Measurements from ENCODE around the gene ALPK3.

Gene ALPK3

GRCh38 chr15:84898761-84899160 lies 81.6 kb downstream of the ALPK3 start:
- DNase-seq, result no peak

- no peak for DNase-seq
Observed at GRCh38 chr15:84899750-84900149, 82.6 kb downstream of the ALPK3 start.

GRCh38 chr15:84901540-84901939 lies 84.4 kb downstream of the ALPK3 start:
- DNase-seq, result no peak

DNA sequence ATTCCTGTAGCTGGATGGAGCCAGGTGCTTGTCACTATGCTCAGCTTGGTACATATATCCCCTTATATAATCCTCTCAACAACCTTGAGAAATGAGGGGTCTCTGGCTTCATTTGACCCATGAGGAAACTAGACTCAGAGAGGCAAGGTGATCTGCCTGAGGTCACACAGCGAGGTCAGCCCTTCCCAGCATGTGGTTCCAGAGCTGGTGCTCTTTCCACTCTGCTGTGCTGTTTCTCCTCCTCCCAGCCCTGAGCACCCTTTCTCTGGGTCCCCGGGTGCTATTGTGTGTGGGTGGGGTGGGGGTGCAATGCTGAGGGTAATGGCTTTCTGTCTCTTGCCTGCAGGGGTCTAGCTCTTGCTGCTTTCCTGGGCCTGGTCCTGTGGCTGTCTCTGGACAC lies 86.6 kb downstream of the ALPK3 start:
- no peak for DNase-seq

DNA sequence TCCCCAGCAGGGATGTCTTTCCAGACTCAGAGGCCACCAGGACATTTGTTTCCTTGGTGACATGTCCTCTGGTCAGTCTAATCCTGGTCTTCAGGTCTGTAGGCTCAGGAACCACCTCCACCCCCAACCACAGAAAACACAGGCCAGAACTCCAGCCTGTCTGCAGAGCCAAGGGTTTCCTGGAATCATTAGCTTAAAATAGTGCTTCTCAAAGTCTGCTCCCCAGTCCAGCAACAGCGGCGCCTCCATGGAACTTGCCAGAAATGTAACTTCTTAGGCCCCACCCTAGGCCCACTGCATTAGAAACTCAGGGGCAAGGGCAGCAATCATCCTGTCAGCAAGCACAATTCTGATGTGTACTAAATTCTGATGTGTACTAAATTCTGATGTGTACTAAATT lies 87.3 kb downstream of the ALPK3 start:
- no peak for DNase-seq

DNA sequence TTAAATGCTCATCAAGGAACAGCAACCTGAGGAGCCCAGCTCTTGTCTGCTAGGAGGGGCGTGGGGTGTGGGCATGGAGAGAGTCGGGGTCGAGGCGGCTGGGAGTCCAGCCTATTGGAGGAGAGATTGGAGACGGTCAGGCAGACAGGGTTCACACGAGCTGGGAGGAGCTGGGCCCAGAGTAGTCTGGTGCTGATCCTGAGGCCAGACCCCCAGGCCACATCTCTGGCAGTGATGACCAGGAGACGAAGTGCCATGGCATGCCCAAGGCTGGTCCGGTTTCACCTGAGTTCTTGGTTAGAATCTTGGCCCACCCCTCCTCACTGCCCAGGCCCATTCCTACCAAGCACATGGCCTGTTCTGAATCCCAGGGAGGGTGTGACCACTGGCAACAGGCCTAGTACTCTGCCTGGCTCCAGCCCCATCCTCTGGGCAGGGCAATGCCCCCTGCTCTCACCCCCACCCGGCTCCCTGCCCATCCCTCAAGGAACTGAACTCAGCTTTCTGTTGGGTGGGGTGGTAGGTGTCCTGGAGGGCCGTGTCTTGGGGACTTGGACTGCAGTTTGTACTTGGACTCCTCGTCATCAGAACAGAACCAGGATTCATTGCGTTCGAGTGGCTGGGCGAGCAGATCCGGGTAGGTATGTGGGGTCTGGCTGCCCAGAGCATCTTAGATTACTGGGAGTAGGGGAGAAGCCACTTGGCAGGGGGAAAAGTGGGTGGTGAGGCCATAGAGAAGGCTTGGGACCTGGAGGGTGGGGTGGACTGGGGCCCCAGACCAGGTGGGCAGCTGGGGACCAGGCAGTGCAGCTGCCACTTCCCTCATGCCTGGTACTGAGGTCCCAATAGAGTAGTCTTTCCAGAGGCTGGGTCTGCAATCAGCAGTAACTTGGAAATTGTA lies 88.1 kb downstream of the ALPK3 start:
- no peak for DNase-seq

DNA sequence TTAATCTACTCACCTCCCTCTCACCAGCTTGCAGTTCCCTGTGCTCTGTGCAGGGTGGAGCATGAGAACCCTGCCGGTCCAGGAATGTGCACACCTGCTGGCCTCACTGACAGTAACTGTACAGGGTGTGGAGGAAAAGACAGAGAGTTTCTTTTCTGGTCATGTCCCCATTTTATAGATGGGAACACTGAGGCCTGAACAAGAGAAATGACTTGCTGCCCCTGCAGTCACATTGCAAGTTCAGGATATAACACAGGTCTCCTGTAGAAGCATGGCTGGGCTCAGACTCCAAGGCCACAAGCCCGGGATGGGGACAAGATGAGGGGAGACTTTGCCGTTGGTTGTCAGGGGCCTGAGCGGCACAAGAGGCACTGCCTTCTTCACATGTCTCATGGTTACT lies 90.6 kb downstream of the ALPK3 start:
- no peak for DNase-seq

GRCh38 chr15:84908564-84908963 lies 91.4 kb downstream of the ALPK3 start:
- no peak for DNase-seq

GRCh38 chr15:84909029-84909428 lies 91.9 kb downstream of the ALPK3 start:
- no peak for DNase-seq

DNA sequence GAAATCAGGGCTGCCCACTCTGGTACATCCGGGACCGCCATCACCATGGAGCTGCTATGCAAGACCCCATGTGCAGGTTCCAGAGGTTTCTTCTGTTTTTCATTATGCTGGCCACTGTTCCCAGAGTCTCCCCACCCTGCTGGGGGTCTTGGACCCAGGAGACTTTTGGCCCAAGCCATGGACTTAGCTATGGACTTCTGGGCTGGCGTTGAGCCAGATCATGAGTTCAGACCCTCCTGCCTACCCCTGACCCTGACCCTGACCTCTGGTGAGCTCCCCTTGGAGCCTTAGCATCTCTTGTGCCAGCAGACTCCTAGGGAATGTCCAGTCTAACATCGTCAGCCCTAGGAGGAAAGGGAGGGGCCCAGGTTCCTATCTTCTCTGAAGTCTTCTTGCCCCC lies 92.6 kb downstream of the ALPK3 start:
- DNase-seq, result no peak

- DNase-seq, result no peak
Observed at GRCh38 chr15:84910928-84911623, 93.9 kb downstream of the ALPK3 start.

DNA sequence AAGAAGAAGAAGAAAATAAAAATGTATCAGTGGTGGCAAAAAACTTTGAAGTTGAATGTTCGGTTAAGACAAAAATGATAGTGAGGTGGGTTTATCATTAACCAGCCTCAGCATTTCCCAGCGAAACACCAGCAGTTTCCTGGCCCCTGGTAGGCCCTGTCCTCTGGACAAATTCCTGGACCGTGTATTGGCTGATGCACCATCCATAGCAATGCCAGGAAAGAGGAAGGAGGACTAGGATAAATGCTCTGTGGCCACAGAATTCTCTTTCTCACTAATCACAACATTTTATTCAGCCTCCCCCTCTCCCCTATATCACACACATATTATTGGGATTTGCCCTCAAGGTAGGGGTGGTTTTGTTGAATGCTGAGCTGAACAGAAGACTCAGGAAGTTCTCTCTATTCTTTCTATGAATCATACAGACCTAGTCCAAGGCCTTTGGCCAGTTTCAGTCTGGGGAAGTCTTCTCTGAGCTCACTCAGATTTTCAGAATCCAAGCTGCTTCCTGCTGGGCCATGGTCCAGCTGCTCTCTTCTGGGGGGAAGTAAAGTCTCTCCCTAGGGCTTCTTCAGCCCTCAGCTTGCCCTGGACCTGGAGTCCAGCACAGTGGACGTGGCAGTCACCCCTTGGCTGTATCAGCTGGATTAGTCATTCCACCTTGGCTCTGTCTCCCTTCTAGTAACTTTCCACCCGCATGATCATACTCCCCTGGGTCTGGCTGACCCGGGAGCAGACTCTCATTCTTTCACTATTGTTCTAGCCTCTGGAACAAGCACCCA lies 94.9 kb downstream of the ALPK3 start:
- DNase-seq, result no peak

DNA sequence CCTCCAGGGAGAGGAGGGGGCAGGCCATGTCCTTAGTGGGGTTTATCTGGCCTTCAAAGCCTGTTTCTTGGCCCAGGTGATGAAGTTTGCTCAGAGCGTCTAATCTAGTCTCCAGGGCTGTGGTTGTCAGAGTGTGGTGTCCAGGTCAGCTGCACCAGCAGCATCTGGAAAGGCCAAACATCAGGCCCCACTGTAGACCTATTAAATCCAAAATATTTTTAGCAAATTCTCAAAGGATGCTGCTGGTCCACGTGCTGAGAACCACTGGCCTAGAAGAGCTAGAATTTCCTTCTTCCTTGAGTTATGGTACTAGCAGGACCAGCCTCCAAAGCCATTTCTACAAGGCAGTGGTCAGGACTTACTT lies 96.2 kb downstream of the ALPK3 start:
- no peak for DNase-seq

DNA sequence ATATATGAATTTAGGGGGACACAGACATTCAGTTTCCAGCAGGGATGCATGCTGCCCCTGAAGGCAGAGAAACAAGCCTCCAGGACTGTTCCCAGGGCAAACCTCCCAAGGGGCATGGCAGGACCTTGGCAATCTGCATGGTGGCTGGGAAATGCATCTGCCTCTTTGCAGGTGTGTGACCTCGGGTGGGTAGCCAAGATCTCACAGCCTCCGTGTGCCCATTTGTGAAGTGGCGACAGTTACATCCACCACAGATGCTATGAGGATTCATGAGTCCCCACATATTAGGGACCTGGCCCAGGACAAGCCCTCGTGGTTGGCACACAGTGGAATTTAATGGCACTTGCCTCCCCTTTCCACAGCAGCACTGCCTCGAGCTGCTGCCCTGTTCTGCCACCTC lies 97.2 kb downstream of the ALPK3 start:
- no peak for DNase-seq

- peak; percentile 16 for DNase-seq
Observed at GRCh38 chr15:84914909-84915605, 97.9 kb downstream of the ALPK3 start.

- no peak for DNase-seq
Observed at GRCh38 chr15:84915606-84915958, 98.4 kb downstream of the ALPK3 start.

DNA sequence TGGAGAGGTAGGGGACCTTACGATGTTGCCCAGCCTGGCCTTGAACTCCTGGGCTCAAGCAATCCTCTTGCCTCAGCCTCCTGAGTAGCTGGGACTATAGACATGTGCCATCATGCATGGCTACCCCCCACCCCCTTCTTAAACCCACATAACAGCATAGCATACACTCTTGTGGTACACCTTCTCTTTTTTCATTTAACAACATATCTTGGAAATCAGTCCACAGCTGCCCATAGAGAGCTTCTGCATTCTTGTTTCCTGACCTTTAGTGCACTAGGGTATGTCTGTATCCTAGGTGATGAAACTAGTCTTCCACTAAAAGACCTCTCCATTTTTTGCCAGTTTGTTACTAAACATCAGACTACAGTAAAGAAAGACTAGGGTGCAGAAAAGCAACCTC lies 100.3 kb downstream of the ALPK3 start:
- DNase-seq, result no peak

- DNase-seq, result no peak
Observed at GRCh38 chr15:84919106-84919667, 102.0 kb downstream of the ALPK3 start.

- DNase-seq, result no peak
Observed at GRCh38 chr15:84921121-84921520, 104.0 kb downstream of the ALPK3 start.

GRCh38 chr15:84922530-84922929 lies 105.4 kb downstream of the ALPK3 start:
- DNase-seq, result no peak
